Purkinje cell (primary cell): Measurements from ENCODE around the gene SPATA9. TPM values are rescaled to one million over a fixed set of nuclear protein-coding genes. Genes with fewer than 3 reads are reported as not detected.

Experiments used
- polyA plus RNA-seq: library from polyadenylated mRNA; unstranded; fragments of >200 nt; fragmentation: Nextera tagmentation; gene quantifications from 2 replicates; pipeline ENCODE4 v1.2.1, GENCODE V29; 2014

SPATA9 gene, protein sequence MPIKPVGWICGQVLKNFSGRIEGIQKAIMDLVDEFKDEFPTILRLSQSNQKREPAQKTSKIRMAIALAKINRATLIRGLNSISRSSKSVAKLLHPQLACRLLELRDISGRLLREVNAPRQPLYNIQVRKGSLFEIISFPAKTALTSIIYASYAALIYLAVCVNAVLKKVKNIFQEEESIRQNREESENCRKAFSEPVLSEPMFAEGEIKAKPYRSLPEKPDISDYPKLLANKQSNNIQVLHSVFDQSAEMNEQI
- 0.62 and 3.4 TPM in 2 replicates for polyA plus RNA-seq

DNA sequence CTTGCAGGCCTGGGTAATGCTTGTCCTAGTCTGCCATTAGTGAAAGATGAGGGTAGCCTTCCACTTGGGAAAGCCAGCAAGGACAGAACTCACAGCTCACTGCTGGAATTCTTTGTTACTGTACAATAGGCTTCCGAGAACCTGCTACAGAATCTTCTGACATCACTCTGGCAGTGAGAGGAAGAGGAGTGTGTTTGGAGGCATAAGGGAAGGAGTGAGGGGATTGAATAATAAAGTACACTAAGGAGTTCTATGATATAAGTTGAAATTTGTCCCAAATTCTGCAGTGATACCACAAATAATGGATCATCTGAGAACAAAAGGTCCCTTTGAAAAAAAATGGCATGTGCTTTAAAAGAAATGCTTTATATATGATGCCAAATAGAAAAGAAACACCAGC, at the start of gene SPATA9:
Gene SPATA9, minus strand, starts transcription at position 101 of the 400 bp plus-strand sequence. CDS start 137 bp downstream, outside the sequence.

DNA sequence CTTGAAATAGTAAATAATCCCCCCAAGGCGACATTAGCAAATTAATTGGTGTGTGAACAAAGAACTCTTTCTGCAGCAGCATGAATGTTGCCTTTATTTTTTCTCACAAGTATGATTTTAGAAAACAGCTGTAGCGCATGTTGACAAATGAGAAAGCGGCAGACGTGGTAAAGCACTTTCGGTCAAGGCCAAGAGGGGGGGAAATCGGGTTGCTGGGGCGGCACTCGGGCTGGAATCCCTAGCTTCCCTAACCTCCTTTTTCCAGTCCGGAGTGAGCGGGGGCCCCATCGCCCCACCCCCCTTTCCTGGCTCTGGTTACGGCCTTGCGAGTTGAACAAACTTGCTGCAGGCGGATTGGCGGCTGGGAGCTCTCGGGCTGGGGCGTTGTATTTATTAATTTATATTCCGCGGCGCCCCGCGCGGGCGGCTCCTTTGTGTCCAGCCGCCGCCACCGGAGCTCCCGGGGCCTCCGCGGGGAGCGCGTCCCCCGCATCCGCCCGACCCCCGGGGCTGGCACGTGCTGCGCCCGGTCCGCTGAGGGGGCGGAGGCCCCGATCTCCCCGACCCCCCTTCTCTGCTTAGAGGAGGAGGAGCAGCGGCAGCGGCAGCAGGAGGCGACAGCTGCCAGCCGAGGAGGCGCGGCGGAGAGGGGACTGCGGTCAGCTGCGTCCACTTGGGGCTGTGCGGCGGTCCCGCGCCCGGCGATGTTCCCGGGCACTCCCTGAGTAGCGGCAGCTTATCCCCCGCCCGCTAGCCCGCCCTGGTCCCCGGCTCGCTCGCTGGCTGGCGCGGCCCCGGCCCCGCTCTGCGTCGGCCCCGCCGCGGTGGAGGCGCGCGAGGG, 48.2 kb upstream of the SPATA9 start, which contains the start of gene RHOBTB3:
Gene RHOBTB3, plus strand, starts transcription at position 607 of the 841 bp plus-strand sequence. CDS start 347 bp downstream, outside the sequence.

DNA sequence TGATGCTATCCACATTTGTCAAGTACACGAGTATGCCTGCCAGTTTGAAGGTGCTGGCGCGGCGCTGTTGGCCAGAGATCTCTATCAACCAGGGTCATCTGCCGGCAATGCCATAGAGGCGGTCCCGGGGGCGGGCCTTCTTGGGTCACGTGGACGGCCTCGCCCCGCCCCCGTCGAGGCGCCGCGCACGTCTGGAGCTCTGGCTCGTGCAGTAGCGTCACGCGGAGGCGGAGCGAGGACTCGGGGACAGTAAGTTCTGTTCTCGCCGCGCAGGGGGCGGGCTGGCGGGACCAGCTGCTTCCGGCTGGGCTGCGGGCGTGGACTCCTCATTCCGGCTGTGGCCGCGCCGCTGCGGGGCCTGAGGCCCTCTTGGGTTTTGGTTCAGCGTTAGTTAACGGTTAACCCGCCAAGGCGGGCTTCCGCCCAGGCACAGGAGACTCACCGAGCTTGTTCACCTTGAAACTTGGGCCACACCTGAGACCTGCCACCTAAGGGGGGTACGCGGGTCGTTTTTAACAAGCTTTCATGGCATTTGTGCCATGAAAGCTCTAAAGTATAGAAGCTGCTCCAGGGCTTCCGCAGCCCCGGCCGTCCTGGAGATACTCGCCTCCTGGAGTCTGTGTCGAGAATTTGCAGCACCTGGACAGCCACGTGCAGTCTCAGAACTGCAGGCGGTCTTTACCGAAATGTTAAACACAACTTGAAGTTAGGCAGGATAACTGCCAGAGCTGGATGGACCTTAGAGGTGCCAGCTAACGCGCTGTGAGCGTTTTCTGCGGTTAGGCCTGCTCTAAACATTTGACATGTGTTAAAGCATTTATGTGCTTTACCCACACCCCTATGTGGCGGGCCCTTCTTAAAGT, 36.0 kb downstream of the SPATA9 start, which contains the start of gene RFESD:
Gene RFESD, plus strand, starts transcription at position 209 of the 863 bp plus-strand sequence. CDS start 5,495 bp downstream, outside the sequence.

DNA sequence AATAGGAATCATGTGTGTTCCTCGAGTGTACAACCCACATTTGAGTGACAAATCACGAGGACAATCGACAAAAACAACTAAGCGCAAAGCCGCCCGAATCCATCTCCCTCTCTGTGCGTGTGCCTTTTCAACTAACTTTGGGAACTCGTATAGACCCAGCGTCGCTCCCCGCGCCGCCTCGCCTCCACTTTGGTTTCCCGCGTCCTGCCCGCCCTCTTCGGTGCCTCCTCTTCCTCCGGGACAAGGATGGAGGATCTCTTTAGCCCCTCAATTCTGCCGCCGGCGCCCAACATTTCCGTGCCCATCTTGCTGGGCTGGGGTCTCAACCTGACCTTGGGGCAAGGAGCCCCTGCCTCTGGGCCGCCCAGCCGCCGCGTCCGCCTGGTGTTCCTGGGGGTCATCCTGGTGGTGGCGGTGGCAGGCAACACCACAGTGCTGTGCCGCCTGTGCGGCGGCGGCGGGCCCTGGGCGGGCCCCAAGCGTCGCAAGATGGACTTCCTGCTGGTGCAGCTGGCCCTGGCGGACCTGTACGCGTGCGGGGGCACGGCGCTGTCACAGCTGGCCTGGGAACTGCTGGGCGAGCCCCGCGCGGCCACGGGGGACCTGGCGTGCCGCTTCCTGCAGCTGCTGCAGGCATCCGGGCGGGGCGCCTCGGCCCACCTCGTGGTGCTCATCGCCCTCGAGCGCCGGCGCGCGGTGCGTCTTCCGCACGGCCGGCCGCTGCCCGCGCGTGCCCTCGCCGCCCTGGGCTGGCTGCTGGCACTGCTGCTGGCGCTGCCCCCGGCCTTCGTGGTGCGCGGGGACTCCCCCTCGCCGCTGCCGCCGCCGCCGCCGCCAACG, 62.5 kb downstream of the SPATA9 start, which contains the start of gene GPR150:
Gene GPR150, plus strand, starts transcription at position 58 of the 840 bp plus-strand sequence. Its CDS starts 189 bp downstream, at position 247.

Other genes starting within 250 kb of the SPATA9 start
- 127 and 189 TPM in 2 replicates for gene SKIC3, start 128.0 kb downstream of the SPATA9 start, polyA plus RNA-seq
- gene ARSK, start 127.9 kb downstream of the SPATA9 start, polyA plus RNA-seq = 23.9 and 26.6 TPM in 2 replicates
- gene GPR150, start 62.9 kb downstream of the SPATA9 start, polyA plus RNA-seq = 0.58 TPM in 1 of 2 replicates, not detected in the other
- 11.6 and 14.8 TPM in 2 replicates for gene RFESD, start 36.2 kb downstream of the SPATA9 start, polyA plus RNA-seq
- 20.4 and 27.7 TPM in 2 replicates for gene RHOBTB3, start 48.3 kb upstream of the SPATA9 start, polyA plus RNA-seq
- 86.6 and 95.8 TPM in 2 replicates for gene GLRX, start 139.7 kb upstream of the SPATA9 start, polyA plus RNA-seq